ENCODE data around the gene ARHGAP26.

The ARHGAP26 gene

DNA sequence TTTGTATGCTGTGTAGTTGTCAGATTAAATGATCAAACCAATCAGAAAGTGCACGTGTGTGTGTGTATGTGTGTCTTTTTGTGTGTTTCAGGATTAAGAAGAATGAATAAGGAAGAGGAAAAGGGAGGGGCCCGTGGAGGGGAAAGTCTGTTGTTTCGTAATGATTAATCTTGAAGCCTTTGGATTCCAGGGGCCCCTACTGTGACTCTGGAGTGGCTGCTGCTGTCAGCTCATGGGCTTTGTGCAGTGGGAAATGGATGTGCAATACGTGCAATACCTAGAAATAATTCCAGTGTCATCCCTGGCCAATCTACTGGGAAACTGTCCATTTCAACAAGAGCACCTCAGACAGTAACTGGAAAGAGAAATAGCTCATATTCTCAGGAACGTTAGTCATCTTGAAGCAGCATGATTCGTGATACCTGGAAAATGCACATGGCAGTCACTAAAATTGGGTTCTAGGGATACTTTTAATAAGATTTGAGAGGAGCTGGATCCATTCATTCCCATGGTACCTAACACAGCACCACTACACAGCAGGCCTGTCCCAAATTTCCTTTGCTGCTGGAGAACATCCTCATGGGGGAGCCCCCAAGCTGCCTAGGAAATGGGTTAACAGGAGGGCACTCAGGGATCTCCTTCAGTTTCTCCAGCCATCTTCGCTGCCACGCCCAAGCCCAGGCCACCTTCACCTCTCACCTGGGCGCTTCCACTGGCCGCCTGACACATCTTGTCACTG, 447.1 kb downstream of the ARHGAP26 start:
- TF ChIP-seq, protein P1, sequence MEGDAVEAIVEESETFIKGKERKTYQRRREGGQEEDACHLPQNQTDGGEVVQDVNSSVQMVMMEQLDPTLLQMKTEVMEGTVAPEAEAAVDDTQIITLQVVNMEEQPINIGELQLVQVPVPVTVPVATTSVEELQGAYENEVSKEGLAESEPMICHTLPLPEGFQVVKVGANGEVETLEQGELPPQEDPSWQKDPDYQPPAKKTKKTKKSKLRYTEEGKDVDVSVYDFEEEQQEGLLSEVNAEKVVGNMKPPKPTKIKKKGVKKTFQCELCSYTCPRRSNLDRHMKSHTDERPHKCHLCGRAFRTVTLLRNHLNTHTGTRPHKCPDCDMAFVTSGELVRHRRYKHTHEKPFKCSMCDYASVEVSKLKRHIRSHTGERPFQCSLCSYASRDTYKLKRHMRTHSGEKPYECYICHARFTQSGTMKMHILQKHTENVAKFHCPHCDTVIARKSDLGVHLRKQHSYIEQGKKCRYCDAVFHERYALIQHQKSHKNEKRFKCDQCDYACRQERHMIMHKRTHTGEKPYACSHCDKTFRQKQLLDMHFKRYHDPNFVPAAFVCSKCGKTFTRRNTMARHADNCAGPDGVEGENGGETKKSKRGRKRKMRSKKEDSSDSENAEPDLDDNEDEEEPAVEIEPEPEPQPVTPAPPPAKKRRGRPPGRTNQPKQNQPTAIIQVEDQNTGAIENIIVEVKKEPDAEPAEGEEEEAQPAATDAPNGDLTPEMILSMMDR (IDR thresholded peaks at IDR 0.05), result no peak
- Histone ChIP-seq H3K27ac (no peak overlapping the region), H3K27me3 (no peaks in the 10 kb centered on the region), H3K4me1 (peaks cover 0 to 8% (median 3%) of the 10 kb centered on the region in 4 donors), H3K4me3 (no peak overlapping the region), H3K36me3 (peaks cover 6 to 24% (median 8%) of the 10 kb centered on the region in 3 donors), H3K9me3 (no peaks in the 10 kb centered on the region)
- intact Hi-C loops (cut with DNase I; ENCODE audit: low total_unique reads), result no loop called here
- DNase-seq, result peak in 1 of 2 donors; percentile 36

DNA sequence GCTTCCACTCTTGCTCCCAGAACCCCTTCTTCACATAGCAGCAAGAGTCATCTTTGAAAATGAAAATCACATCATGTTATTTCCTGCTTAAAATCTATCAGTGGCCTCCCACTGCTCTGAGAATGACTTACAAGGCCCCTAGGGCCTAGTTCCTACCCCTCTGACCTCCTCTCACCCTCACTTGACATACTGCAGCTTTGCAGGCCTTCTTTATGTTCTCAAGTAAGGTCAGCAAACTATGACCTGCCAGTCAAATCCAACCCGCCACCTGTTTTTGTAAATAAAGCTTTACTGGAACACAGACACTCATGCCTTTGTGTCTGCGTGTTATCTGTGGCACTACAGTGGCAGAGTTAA, 447.6 kb downstream of the ARHGAP26 start:
- Histone ChIP-seq H3K36me3 (peaks cover 6 to 29% (median 13%) of the 10 kb centered on the region in 3 donors), H3K4me1 (peaks cover 0 to 8% (median 3%) of the 10 kb centered on the region in 4 donors), H3K27ac (no peak overlapping the region), H3K27me3 (no peaks in the 10 kb centered on the region), H3K4me3 (no peak overlapping the region), H3K9me3 (no peaks in the 10 kb centered on the region)
- no peak for DNase-seq
- intact Hi-C loops (cut with DNase I; ENCODE audit: low total_unique reads), result no loop called here
- TF ChIP-seq, protein P1 (IDR thresholded peaks at IDR 0.05), result no peak

DNA sequence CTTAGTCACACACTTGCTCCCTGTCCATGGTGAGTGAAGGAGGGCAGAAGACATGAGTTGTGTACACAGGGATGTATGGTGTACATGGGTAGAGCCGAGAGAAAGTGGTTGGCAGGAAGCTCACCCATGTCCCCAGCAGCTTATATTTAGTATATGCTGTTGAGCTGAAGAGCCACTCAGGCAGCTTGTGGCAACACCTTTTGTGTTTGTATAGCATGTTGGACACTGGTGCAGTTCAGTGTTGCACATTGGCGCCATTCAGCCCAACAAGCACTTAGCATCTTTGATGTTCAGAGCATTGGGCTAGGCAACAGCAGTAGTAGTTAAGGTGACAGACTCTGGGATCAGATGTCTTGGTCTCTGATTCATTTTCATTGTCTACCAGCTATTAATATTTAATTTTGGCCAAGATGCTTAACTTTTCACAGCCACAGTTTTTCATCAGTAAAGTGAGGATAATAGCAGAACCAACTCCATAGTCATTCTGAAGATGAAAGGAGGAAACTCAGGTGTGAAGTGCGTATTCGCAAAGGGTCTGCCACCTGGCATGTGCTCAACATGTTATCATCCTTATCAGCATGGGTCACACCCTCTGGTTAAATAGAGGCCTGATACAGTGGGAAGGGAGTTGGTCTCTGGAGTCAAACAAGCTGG, 448.5 kb downstream of the ARHGAP26 start:
- peaks cover 0 to 1% (median under 1%) of the 10 kb centered on the region in 4 donors for H3K4me1 ChIP-seq
- intact Hi-C loops (cut with DNase I; ENCODE audit: low total_unique reads), result no loop called here
- no peaks in the 10 kb centered on the region for H3K27me3 ChIP-seq
- TF ChIP-seq, protein P1 (IDR thresholded peaks at IDR 0.05), result no peak
- peaks cover 6 to 38% (median 16%) of the 10 kb centered on the region in 3 donors for H3K36me3 ChIP-seq
- H3K9me3 ChIP-seq, result no peaks in the 10 kb centered on the region
- DNase-seq, result no peak
- H3K4me3 ChIP-seq, result no peak overlapping the region
- no peak overlapping the region for H3K27ac ChIP-seq

DNA sequence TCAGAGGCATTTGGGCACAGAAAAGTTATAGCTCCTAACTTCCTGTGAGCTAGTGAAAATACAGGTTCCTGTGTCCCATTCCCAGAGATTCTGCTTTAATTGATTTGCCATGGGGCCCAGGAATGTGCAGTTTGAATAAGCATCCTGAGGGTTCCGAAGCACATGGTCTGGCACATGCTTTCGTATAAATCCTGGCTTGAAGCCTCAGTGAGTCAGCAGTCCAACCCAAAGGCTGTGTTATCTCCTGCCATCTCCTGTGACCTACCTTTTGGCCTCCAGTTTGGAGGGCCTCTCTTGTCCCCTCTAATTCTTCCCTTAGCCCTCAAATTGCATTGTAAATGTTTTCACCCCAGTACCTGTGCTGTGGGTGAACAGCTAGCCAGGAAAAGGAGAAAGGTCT, 449.5 kb downstream of the ARHGAP26 start:
- DNase-seq, result no peak
- Histone ChIP-seq H3K4me3 (no peak overlapping the region), H3K27ac (no peak overlapping the region), H3K9me3 (no peaks in the 10 kb centered on the region), H3K36me3 (peaks cover 6 to 33% (median 16%) of the 10 kb centered on the region in 3 donors), H3K4me1 (no peaks in the 10 kb centered on the region), H3K27me3 (no peaks in the 10 kb centered on the region)
- TF ChIP-seq, protein P1 (IDR thresholded peaks at IDR 0.05), result no peak
- intact Hi-C loops (cut with DNase I; ENCODE audit: low total_unique reads), result no loop called here

DNA sequence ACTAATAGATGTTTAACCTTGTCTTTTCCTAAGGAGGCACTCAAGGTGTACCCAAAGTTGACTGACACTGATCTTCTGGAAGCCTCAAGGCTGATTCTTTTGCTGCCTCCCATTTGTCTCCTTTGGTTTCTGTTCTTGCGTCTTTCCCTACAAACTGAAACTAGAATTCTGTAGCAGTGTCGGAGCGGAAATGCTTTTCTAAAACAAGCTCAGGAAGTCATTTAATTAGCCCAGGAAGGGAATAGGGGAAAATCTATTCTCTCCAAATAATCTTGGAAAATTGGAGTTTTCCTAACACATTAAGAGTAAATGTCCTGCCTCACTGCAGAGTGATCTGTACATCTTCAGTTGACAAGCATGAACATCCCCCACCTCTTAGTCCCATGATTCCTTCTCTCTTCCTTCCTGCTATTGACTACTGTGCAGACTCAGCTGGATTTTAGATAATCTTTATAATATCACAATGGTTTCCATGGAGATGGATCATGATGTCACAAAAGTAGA, 450.6 kb downstream of the ARHGAP26 start:
- H3K27ac ChIP-seq, result no peak overlapping the region
- H3K4me3 ChIP-seq, result no peak overlapping the region
- no peak for DNase-seq
- H3K4me1 ChIP-seq, result no peaks in the 10 kb centered on the region
- TF ChIP-seq, protein P1 (IDR thresholded peaks at IDR 0.05), result no peak
- no peaks in the 10 kb centered on the region for H3K9me3 ChIP-seq
- intact Hi-C loops (cut with DNase I; ENCODE audit: low total_unique reads), result no loop called here
- H3K27me3 ChIP-seq, result no peaks in the 10 kb centered on the region
- peaks cover 6 to 25% (median 16%) of the 10 kb centered on the region in 3 donors for H3K36me3 ChIP-seq
